HG03558 (cell line): ENCODE measurements around the gene R3HDM1.
"Not testable (repeated sequence)": the region's sequence is repeated elsewhere in the genome, so short reads cannot be mapped to it uniquely, and the experiment has no call there.

Experiments
- ATAC-seq: cut with Tn5 transposase; IDR thresholded peaks from one replicate; pipeline ENCODE4 v1.9.1; 2021; ENCODE audit warnings: moderate number of reproducible peaks; ENCODE audit not compliant: unreplicated experiment; ENCODE audit errors: extremely low read depth

Gene R3HDM1

DNA sequence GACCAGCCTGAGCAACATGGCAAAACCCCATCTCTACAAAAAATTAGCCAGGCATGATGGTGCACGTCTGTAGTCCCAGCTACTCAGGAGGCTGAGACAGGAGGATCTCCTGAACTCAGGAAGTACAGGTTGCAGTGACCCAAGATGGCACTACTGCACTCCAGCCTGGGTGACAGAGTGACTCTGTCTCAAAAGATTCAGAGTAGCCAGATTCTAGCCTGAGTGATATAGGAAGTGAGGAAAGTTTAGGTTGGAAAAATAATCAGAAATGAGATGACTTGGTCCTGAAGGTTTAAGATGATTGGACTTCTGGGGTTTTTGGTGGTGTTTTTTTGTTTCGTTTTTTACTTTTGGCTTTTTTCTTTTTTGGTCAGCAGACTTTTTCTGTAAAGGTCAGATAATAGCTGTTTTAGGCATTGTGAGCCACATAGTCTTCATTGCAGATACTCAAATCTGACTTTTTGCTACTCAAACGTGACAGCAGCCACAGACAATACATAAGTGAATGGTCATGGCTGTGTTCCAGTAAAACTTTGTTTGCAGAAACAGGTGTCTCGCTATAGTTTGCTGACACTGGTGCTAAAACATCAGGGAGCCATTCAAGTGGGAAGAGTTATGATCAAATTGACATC is 106.3 kb downstream of the R3HDM1 start:
- ATAC-seq, result no peak

GRCh38 chr2:135638825-135639224 is 107.5 kb downstream of the R3HDM1 start:
- no peak for ATAC-seq

DNA sequence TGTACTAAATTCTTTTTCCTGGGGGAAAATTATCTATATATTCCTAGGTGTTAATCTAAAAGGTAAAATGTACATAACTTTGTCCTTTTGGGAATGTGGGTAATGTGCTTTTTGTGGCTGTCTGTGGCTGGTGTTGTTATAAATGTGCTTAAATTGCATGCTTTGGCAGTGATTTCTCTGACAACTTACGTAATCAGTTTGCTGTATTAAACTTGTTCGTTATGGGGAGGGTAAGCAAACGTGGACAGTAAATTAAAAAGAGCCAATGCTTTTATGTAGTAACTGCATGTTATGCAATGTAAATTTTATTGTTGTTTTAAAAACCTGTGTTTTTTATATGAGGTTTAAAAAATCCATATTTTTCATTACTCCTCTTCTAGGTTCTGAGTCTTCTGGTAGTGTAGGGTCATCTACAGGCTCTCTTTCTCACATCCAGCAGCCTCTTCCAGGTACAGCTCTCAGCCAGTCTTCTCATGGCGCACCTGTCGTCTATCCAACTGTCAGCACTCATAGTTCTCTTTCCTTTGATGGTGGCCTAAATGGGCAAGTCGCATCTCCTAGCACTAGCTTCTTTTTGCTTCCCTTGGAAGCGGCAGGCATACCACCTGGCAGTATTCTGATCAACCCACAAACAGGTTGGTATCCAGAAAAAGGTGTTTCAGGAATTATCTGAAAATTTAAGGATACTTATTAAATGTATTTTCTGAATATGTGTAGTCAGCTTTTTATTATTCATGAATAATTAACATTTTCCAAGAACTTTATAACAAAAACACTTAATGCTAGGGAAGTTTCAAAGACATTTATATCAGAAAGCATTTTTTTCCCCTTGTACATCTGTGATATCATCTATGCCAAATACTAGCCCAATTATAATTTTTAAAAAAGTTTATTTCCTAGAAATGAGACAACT is 110.1 kb downstream of the R3HDM1 start:
- no peak for ATAC-seq

- ATAC-seq, result no peak
Measured at GRCh38 chr2:135647836-135648579, 116.7 kb downstream of the R3HDM1 start.

DNA sequence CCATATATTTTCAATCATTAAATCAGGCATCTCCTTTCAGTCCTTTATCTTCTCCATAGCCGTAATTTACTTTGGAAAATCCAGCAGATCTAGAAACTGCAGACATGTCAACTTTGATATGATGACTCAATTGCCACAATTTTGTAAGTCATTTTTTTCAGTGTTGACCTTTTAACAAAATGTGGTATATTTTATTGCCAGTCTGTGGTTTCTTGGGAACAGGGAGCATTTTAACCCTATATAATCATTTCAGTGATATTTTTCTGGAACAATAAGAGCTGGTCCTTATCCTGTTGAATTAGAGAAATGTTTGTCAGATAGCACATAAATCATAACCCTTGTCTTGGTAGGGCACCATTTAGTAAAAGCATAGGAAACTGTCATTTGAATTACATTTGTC is 119.4 kb downstream of the R3HDM1 start:
- ATAC-seq, result no peak

DNA sequence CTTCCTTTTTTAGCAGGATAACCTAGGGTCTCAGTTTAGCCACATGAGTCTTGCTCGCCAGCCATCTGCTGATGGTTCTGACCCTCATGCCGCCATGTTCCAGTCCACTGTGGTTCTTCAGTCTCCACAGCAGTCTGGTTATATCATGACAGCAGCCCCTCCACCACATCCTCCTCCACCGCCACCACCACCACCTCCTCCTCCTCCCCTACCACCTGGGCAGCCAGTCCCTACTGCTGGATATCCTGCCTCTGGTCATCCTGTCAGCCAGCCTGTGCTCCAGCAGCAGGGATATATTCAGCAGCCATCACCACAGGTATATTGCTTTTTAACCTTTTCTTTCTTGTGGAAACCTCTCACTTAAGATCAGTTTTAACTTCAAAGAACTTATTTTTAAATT is 120.4 kb downstream of the R3HDM1 start:
- no peak for ATAC-seq

- ATAC-seq, result not testable (repeated sequence)
Measured at GRCh38 chr2:135654239-135654638, 123.0 kb downstream of the R3HDM1 start.

- no peak for ATAC-seq
Measured at GRCh38 chr2:135657806-135658582, 126.7 kb downstream of the R3HDM1 start.

- no peak for ATAC-seq
Measured at GRCh38 chr2:135662088-135662487, 130.8 kb downstream of the R3HDM1 start.

- ATAC-seq, result no peak
Measured at GRCh38 chr2:135663148-135663700, 131.9 kb downstream of the R3HDM1 start.

DNA sequence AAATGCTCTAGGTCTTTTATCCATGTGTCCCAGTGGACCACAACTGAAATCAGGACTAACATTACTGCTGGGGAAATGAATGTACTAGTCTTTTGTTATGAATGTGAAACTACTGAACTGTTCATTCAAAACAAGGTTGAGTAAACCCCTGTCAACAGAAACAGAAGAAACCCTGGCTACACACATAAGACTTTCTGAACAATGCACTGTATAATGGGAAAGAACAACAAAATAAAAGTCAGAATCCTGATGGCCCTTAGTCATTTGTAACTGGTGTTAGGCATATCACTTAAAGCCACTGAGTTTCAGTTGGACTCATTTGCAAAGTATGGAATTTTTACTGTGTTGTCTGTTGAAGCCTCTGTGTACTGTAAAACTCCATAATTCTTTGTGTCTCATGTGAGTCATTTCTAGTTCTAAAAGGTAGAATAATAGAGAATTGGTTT is 133.4 kb downstream of the R3HDM1 start:
- peak; percentile 66 for ATAC-seq

- no peak for ATAC-seq
Measured at GRCh38 chr2:135667045-135667444, 135.8 kb downstream of the R3HDM1 start.

- no peak for ATAC-seq
Measured at GRCh38 chr2:135674453-135674852, 143.2 kb downstream of the R3HDM1 start.

DNA sequence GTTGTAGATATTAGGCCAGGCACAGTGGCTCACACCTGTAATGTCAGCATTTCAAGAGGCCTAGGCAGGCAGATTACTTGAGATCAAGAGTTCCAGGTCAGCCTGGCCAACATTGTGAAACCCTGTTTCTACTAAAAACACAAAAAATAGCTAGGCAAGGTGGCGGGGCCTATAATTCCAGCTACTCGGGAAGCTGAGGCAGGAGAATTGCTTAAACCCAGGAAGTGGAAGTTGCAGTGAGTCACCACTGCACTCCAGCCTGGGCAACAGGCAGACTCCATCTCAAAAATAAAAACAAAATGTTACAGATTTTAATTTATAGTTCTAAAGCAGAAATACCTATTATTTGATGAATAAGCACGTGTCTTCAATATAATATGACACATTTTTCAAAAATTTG is 144.7 kb downstream of the R3HDM1 start:
- no peak for ATAC-seq

- ATAC-seq, result no peak
Measured at GRCh38 chr2:135679125-135679524, 147.8 kb downstream of the R3HDM1 start.

DNA sequence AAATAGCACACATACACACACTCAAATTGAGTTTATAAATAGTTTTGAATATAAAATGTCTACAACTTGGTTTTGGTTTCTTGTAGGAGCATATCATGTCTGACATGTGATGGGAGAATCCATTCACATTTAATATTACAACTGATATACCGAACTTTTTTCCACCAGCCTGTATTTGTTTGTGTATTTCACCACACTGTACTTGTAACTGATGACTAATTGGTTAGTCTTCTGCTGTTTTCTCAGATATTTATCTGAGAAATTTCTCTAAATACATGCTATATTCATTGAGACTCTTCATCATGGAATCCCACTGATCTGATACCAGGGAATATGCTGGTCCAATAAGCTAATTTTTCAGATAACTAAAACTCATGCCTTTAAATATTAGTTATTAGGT is 154.1 kb downstream of the R3HDM1 start:
- no peak for ATAC-seq

DNA sequence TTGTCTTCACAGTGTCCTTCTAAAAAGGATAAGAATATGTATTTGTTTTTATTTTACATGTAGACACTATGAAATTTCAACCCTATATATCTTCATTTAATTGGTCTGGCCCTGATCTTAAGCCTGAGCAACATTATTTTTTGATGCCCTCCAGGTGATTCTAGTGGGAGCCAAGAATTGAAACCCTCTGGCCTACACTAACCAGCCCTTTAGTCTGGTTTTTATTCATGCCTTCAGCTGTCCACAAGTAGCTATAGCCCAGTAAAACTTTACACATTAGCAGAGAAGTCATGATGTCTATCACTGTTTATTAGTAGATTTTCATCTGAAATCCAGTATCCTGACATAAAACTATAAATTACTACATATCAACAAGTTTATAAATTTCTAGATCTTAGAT is 157.7 kb downstream of the R3HDM1 start:
- no peak for ATAC-seq

GRCh38 chr2:135689679-135690078 is 158.4 kb downstream of the R3HDM1 start:
- no peak for ATAC-seq

- ATAC-seq, result no peak
Measured at GRCh38 chr2:135694711-135695110, 163.4 kb downstream of the R3HDM1 start.

DNA sequence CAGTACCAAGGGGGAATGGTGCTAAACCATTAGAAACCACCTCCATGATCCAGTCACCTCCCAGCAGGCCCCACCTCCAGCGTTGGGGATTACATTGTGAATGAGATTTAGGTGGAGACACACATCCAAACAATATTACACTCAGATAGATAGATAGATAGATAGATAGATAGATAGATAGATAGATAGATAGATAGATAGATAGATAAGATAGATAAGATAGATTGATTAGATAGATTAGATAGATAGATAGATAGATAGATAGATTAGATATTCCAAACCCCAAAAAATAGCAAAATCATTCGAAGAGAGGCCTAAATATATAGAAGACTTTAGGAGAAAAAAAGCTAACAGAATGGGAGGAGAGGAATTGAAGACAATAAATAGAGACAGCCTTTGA is 167.6 kb downstream of the R3HDM1 start:
- ATAC-seq, result no peak
